Measurements from ENCODE around the gene VILL.

GRCh38 chr3:38046027-38046426 is 55.4 kb downstream of the VILL start:
- TF ChIP-seq TCF12 (IDR thresholded peaks at IDR 0.05; ENCODE audit: low read depth, low read length) (no peak), CTCF (IDR thresholded peaks at IDR 0.05 in 2 of 3, conservative IDR thresholded peaks at IDR 0.05 in 1 of 3; ENCODE audit: control insufficient read depth in 2 of 3, extremely low read depth in 1 of 3, insufficient read depth in 1 of 3, low read depth in 3 of 3, low read length in 3 of 3) (no peak), ZNF274 (IDR thresholded peaks at IDR 0.05; ENCODE audit: insufficient read depth, insufficient read length) (no peak), HDAC2 (IDR thresholded peaks at IDR 0.05) (no peak), LARP7 (IDR thresholded peaks at IDR 0.05) (no peak), ZBTB40 (IDR thresholded peaks at IDR 0.05; ENCODE audit: borderline replicate concordance) (no peak), FOXM1 (IDR thresholded peaks at IDR 0.05; ENCODE audit: low read depth, low read length) (no peak), NRF1 (conservative IDR thresholded peaks at IDR 0.05; ENCODE audit: low read depth, low read length) (no peak), POLR2AphosphoS5 (IDR thresholded peaks at IDR 0.05; ENCODE audit: low read length) (no peak)
